Neural cell (in vitro differentiated cells): ENCODE results near the gene SLCO4A1. TPM values are rescaled to one million over a fixed set of nuclear protein-coding genes. Genes with fewer than 3 reads are reported as not detected.

ENCODE experiments used
- H2AFZ ChIP-seq: fragments of 200-600, 300-800 bp; sonication (generic), shearing (Covaris generic); 2 replicates; pipeline ENCODE4 v1.6.0; 2014; ENCODE audit warnings: low read depth, mild to moderate bottlenecking, antibody characterized with exemption, low read length, moderate library complexity
- H3F3A ChIP-seq: fragments of 200-600 bp; shearing (Covaris generic); 2 replicates; pipeline ENCODE4 v1.6.1; 2016; ENCODE audit warnings: mild to moderate bottlenecking, moderate library complexity, mixed read lengths, antibody characterized with exemption, low read length; ENCODE audit not compliant: insufficient read depth, poor library complexity, severe bottlenecking
- H3K27ac ChIP-seq: fragments of 200-600, 300-800 bp; sonication (generic), shearing (Covaris generic); 2 replicates; pipeline ENCODE4 v1.5.1; 2014; ENCODE audit warnings: mild to moderate bottlenecking, low read length, moderate library complexity
- H3K27me3 ChIP-seq: fragments of 300-800, 200-600 bp; sonication (generic), shearing (Covaris generic); 2 replicates; pipeline ENCODE4 v1.6.0; 2014; ENCODE audit warnings: mild to moderate bottlenecking, low read depth, low read length, moderate library complexity; ENCODE audit not compliant: insufficient read depth
- H3K36me3 ChIP-seq: fragments of 300-800, 200-600 bp; sonication (generic), shearing (Covaris generic); 2 replicates; pipeline ENCODE4 v1.5.1; 2014; ENCODE audit warnings: mild to moderate bottlenecking, antibody characterized with exemption, low read length, moderate library complexity; ENCODE audit not compliant: insufficient read depth
- H3K4me2 ChIP-seq: fragments of 300-800, 200-600 bp; sonication (generic), shearing (Covaris generic); 2 replicates; pipeline ENCODE4 v1.6.0; 2014; ENCODE audit warnings: mild to moderate bottlenecking, low read length
- H3K4me3 ChIP-seq: fragments of 300-800, 200-600 bp; sonication (generic), shearing (Covaris generic); 2 replicates; pipeline ENCODE4 v1.5.1; 2014; ENCODE audit warnings: mild to moderate bottlenecking, low read length, moderate library complexity
- H3K79me2 ChIP-seq: fragments of 200-600 bp; shearing (Covaris generic); replicated peaks from 2 replicates; pipeline ENCODE4 v1.6.0; 2014; ENCODE audit warnings: mild to moderate bottlenecking, low read length, moderate library complexity; ENCODE audit not compliant: insufficient read depth
- H3K9ac ChIP-seq: fragments of 300-800, 200-600 bp; sonication (generic), shearing (Covaris generic); 2 replicates; pipeline ENCODE4 v1.6.1; 2016; ENCODE audit warnings: mild to moderate bottlenecking, low read length, mixed read lengths
- H3K9me2 ChIP-seq: fragments of 200-600 bp; shearing (Covaris generic); 2 replicates; pipeline ENCODE4 v1.6.1; 2016; ENCODE audit warnings: mild to moderate bottlenecking, low read length, mixed read lengths; ENCODE audit not compliant: insufficient read depth
- H3K9me3 ChIP-seq: fragments of 200-600, 300-800 bp; sonication (generic), shearing (Covaris generic); 2 replicates; pipeline ENCODE4 v1.6.1; 2016; ENCODE audit warnings: mild to moderate bottlenecking, mixed run types, low read length, moderate library complexity, mixed read lengths
- H4K20me1 ChIP-seq: fragments of 200-600 bp; shearing (Covaris generic); 2 replicates; pipeline ENCODE4 v1.6.1; 2016; ENCODE audit warnings: mild to moderate bottlenecking, mixed run types; ENCODE audit not compliant: insufficient read depth
- EP300 ChIP-seq: fragments of 450-650 bp; conservative IDR thresholded peaks from 2 replicates; pipeline ENCODE4 v1.6.1; 2014; ENCODE audit warnings: antibody characterized with exemption, mild to moderate bottlenecking, moderate library complexity; ENCODE audit not compliant: poor library complexity, severe bottlenecking
- EZH2 ChIP-seq: fragments of 200-600, 300-800 bp; shearing (Covaris generic), sonication (generic); IDR thresholded peaks from 2 replicates; pipeline ENCODE4 v1.6.1; 2014; ENCODE audit warnings: antibody characterized with exemption, low read length, borderline replicate concordance, mild to moderate bottlenecking; ENCODE audit not compliant: insufficient read depth, poor library complexity, severe bottlenecking
- MXI1 ChIP-seq: fragments of 450-650 bp; conservative IDR thresholded peaks from 2 replicates; pipeline ENCODE4 v1.6.1; 2014; ENCODE audit warnings: antibody characterized with exemption, mild to moderate bottlenecking; ENCODE audit not compliant: poor library complexity, severe bottlenecking
- POLR2AphosphoS5 ChIP-seq: IDR thresholded peaks from 2 replicates; pipeline ENCODE4 v1.6.1; 2012
- RAD21 ChIP-seq: fragments of 450-650 bp; conservative IDR thresholded peaks from 2 replicates; pipeline ENCODE4 v1.6.1; 2014; ENCODE audit warnings: antibody characterized with exemption, mild to moderate bottlenecking, moderate library complexity
- TAF1 ChIP-seq: IDR thresholded peaks from 2 replicates; pipeline ENCODE4 v1.6.1; 2012; ENCODE audit warnings: low read depth
- polyA plus RNA-seq: library from polyadenylated mRNA; depleted of rRNA; stranded (reverse); fragments of >200 nt; gene quantifications from 2 replicates; pipeline ENCODE4 v1.2.3, GENCODE V29; 2014
- TF ChIP-seq, protein P1 (sequence below): fragments of 450-650 bp; IDR thresholded peaks from 2 replicates; pipeline ENCODE4 v1.5.1; 2014; ENCODE audit warnings: antibody characterized with exemption, mild to moderate bottlenecking, moderate library complexity; ENCODE audit not compliant: poor library complexity, severe bottlenecking

Gene SLCO4A1
- polyA plus RNA-seq, 1 donor from 2014 or later = 3.5 TPM

- TF ChIP-seq, protein P1, sequence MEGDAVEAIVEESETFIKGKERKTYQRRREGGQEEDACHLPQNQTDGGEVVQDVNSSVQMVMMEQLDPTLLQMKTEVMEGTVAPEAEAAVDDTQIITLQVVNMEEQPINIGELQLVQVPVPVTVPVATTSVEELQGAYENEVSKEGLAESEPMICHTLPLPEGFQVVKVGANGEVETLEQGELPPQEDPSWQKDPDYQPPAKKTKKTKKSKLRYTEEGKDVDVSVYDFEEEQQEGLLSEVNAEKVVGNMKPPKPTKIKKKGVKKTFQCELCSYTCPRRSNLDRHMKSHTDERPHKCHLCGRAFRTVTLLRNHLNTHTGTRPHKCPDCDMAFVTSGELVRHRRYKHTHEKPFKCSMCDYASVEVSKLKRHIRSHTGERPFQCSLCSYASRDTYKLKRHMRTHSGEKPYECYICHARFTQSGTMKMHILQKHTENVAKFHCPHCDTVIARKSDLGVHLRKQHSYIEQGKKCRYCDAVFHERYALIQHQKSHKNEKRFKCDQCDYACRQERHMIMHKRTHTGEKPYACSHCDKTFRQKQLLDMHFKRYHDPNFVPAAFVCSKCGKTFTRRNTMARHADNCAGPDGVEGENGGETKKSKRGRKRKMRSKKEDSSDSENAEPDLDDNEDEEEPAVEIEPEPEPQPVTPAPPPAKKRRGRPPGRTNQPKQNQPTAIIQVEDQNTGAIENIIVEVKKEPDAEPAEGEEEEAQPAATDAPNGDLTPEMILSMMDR = no peak
Measured at GRCh38 chr20:62647521-62648317, 5.4 kb downstream of the SLCO4A1 start (continued).

GRCh38 chr20:62648318-62648995 lies 6.2 kb downstream of the SLCO4A1 start:
- H3K9ac ChIP-seq = no peak overlapping the region
- no peaks in the 10 kb centered on the region for H3F3A ChIP-seq
- H3K4me2 ChIP-seq = no peak overlapping the region
- peaks cover 1% of the 10 kb centered on the region for H4K20me1 ChIP-seq
- H2AFZ ChIP-seq = no peak overlapping the region
- no peaks in the 10 kb centered on the region for H3K36me3 ChIP-seq
- TF ChIP-seq MXI1 (no peak), POLR2AphosphoS5 (no peak), RAD21 (no peak), EZH2 (no peak), EP300 (no peak)
- TF ChIP-seq, protein P1 = no peak
- H3K27ac ChIP-seq = no peak overlapping the region
- no peaks in the 10 kb centered on the region for H3K9me3 ChIP-seq
- H3K27me3 ChIP-seq = peaks cover 8% of the 10 kb centered on the region
- H3K9me2 ChIP-seq = no peaks in the 10 kb centered on the region
- no peak overlapping the region for H3K4me3 ChIP-seq
- no peaks in the 10 kb centered on the region for H3K79me2 ChIP-seq

GRCh38 chr20:62649140-62649539 lies 6.8 kb downstream of the SLCO4A1 start:
- H3K9ac ChIP-seq = no peak overlapping the region
- H3F3A ChIP-seq = no peaks in the 10 kb centered on the region
- no peaks in the 10 kb centered on the region for H3K79me2 ChIP-seq
- TF ChIP-seq, protein P1 = no peak
- TF ChIP-seq EZH2 = no peak
- no peak for TF ChIP-seq EP300
- TF ChIP-seq TAF1 = no peak
- no peak for TF ChIP-seq POLR2AphosphoS5
- no peak overlapping the region for H3K27ac ChIP-seq
- no peaks in the 10 kb centered on the region for H3K9me2 ChIP-seq
- H3K27me3 ChIP-seq = peaks cover 1% of the 10 kb centered on the region
- H2AFZ ChIP-seq = no peak overlapping the region
- H3K9me3 ChIP-seq = no peaks in the 10 kb centered on the region
- H3K4me2 ChIP-seq = no peak overlapping the region
- H3K36me3 ChIP-seq = no peaks in the 10 kb centered on the region
- H3K4me3 ChIP-seq = no peak overlapping the region
- no peaks in the 10 kb centered on the region for H4K20me1 ChIP-seq
